GM18520 (cell line): Measurements from ENCODE around the gene METRNL.

ENCODE experiments used
- ATAC-seq: cut with Tn5 transposase; IDR thresholded peaks from one replicate; pipeline ENCODE4 v1.9.1; 2021; ENCODE audit not compliant: unreplicated experiment

The METRNL gene

DNA sequence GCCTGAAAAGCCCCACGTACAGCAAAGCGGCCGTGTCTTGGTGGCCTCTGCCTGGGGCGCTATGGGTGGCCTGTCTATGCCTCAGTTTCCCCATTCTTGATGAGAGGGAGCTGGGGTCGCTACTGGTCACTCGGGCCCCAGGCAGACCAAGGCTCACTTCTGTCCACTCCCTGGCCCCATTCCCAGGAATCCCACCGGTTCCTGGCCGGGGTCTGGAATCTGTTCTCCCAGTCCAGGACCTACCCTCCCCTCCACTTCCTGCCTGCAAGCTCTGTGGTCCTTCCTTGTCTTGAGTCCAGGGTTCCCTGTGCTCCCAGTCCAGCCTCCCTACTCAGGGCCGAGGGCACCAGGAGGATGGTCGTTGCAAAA lies 24.5 kb downstream of the METRNL start:
- ATAC-seq = no peak

DNA sequence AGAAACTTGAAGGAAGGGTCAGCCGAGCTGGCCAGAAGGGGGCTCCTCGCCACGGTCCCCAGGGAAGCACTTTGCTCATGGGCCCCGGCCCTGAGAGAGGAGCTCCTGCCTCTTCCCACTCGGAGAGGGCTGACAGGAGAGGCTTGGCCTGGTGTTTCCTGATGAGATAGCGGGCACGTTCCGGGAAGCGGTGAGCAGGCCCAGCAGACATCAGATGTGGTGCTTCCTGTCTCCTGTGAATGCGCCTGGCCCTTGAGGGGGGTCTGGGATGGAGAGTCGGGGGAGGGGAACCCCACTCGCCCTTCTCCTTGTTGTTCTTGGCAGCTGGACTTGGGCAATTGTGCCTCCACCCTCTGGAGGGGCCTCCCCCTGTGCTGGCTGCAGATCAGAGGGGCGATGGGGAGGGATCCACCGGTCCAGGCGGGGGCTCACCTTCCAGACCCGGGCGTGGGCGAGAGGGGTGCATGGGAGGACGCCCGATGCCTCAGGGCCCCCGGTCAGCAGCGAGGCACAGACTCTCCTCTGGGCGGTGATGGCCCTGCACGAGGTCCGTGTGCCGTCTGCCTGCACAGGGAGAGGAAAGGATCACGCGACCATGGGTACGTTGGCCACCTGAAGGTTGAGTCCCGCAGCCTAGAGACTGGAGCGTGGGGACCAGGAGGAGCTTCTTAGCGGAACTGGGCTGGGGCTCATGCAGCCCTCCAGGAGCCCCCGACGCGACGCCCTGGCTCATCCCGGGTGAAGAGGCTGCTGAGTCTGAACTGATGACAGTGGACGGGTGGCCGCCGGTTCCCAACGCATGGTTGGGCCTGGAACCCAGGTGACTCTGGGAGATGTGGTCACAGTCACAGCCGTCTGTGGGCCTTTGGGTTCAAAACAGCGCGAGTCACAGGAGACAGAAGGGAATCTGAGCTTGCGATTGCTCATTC lies 25.4 kb downstream of the METRNL start:
- no peak for ATAC-seq

GRCh38 chr17:83105512-83105911 lies 26.1 kb downstream of the METRNL start:
- ATAC-seq = no peak

GRCh38 chr17:83106056-83106588 lies 26.7 kb downstream of the METRNL start:
- ATAC-seq = no peak

DNA sequence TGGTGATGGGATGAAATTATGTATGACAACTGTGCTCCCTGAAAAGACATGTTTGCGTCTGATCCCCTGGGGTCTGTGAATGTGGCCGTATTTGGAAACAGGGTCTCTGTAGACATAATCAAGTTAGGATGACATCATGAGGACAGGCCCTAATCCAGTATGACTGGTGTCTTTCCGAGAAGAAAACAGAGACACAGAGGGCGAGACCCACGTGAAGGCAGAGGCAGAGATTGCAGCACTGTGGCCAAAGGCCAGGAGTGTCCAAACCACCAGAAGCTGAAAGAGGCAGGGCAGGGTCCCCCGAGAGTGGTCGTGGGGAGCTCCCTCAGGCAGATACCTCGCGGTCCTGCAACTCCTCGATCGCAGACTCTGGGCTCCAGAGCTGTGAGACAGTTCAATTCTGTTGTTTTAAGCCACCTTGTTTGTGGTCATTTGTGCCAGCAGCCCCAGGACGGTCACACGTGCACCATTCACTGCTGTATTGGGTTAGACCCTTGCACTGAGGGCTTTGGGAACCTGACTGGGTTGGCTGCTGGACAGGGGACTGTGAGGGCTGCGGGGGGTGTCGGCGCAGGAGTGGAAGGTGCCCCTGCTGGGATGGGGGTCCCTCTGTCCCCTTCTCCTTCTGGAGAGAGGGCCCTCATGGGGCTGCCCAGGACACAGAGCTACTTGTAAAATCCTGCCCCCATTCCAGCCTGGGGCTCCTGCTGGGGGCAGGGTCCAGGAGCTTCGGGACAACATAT lies 27.7 kb downstream of the METRNL start:
- ATAC-seq = no peak

GRCh38 chr17:83107656-83108048 lies 28.2 kb downstream of the METRNL start:
- ATAC-seq = no peak

- ATAC-seq = no peak
Measured at GRCh38 chr17:83108709-83109108, 29.3 kb downstream of the METRNL start.

DNA sequence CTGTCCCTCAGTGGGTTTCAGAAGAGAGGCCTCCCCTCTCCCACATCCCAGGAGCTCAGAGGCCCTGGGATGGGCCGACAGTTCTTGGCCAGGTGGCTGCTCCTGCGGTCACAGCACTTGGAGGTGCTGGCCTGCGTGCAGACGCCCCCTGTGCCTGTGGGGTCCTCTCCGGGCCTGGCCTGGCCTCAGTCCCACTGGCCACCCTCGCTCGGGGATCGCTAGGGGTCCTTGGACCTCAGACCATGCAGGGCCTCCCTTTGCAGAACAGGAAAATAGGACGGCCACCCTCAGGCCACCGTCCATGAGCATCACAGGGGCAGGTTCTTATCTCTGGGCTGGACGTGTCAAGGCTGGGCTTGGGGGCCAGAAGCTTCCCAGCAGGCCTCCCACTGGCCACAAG lies 30.0 kb downstream of the METRNL start:
- ATAC-seq = no peak

DNA sequence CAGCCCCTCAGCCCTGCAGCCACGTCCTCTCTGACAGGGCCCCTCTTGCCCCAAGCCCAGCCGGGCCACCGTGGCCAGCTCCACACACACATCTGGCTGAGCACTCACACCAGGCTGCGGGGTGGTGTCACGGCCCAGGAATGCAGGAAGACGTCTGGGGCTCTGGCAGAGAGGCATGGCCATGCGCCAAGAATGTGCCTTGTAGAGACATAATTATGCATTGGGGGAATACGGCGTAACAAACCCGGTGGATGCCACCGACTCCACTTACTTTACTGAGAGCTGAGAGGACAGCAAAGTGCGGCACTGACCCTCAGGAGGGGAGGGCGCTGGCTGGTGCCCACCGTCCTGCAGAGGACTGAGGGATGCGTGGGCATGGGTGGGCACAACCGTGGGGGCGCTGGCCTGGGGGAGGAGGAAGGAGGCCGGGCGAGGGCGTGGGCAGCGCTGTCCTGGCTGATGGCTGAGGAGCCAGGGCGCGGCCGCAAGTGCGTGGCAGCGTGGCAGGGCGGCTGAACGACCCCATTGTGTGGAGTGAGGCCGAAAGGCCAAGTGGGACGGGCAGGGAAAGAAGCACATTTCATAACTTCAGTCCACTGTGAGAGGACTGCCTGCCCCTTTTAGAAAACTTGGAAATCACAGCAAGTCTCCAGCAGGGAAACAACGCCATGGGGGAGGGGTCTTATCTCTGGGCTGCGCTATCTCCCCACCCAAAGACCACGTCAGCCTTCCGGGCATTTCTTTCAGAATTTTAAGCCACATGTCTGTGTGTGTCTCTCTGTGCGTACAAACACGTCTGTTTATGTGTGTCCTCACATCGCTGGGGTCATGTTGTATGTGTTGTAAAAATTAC lies 30.6 kb downstream of the METRNL start:
- ATAC-seq = no peak

GRCh38 chr17:83110735-83111134 lies 31.3 kb downstream of the METRNL start:
- no peak for ATAC-seq

- ATAC-seq = no peak
Measured at GRCh38 chr17:83111516-83112282, 32.3 kb downstream of the METRNL start.

DNA sequence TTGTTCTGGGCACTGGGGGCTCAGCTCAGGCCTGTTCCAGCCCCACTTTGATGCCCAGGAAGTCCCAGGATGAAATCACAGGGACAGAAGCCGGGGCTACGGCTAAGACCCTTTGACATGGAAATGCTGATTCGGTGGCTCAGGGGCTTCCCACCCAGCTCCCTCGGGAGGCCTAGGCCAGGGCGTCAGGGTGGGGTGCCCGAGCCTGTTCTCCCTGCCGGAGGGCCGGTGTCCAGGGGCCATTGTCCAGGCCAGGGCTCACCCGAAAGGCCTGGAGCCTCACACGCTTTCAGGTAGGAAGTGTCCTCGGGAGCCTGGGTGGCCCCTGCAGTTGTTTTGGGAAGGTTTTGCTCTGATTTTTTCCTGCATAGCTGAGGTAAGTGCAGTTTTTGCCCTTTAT lies 34.0 kb downstream of the METRNL start:
- no peak for ATAC-seq

GRCh38 chr17:83113792-83114191 lies 34.4 kb downstream of the METRNL start:
- ATAC-seq = no peak

- ATAC-seq = no peak
Measured at GRCh38 chr17:83114706-83115105, 35.3 kb downstream of the METRNL start.

- no peak for ATAC-seq
Measured at GRCh38 chr17:83115202-83115651, 35.8 kb downstream of the METRNL start.

DNA sequence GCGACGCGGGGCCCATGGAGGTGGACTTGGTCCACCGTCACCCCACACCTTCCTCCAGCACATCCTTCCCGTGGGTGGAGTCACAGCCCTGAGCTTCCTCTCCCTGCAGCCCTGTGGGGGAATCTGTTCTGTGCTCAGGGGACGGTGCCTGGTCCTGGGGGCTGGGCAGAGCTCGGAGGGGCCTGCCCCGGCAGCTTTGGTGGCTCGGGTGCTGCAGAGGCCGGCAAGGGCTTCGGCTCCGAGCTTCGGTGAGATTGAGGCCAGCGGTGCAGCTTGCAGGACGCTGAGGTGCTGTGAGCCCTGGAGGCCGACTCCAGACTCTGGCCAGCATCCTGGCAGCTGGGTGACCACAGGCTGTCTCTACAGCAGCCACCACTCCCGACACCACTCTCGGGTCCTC lies 36.4 kb downstream of the METRNL start:
- ATAC-seq = no peak

GRCh38 chr17:83116311-83116771 lies 36.9 kb downstream of the METRNL start:
- ATAC-seq = no peak

GRCh38 chr17:83116783-83117555 lies 37.6 kb downstream of the METRNL start:
- no peak for ATAC-seq

DNA sequence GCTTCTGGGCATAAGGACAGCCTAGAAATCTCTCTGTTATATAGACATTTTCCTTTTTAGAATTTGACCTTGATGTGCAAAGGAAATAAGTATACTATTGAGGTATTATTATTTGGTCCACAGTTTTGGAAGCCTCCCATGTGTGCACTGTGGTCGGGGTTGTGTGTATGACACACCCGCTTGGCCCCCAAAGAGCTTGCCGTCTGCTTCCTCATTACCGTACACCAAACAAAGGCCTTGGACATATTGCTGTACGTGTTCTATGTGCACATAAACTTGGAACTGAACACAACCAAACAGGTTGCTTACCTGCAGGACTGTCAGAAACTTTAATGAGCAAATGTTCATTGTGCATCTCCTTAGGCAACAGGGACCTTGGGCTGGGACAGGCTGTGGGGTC lies 38.2 kb downstream of the METRNL start:
- no peak for ATAC-seq
